Uterus (tissue), 4 donors: ENCODE results near the gene NEDD4L. TPM values are rescaled to one million over a fixed set of nuclear protein-coding genes. Genes with fewer than 3 reads are reported as not detected.

Experiments
- DNase-seq, 2 donors: peaks; one replicate each; pipeline ENCODE4 v3.0.0-alpha.2; 2019 to 2020
- H3K27ac ChIP-seq, 2 donors: fragments of 200-600 bp; sonication (generic); 1 replicate in 1 of 2; 2 replicates in 1 of 2; pipeline ENCODE4 v1.5.1; 2016 to 2018
- H3K27me3 ChIP-seq, 2 donors: fragments of 200-600 bp; sonication (generic); one replicate each; pipeline ENCODE4 v1.5.1; 2018 to 2019; ENCODE audit warnings: control low read depth in 1 of 2
- H3K36me3 ChIP-seq, 2 donors: fragments of 200-600 bp; sonication (generic); one replicate each; pipeline ENCODE4 v1.5.1; 2019; ENCODE audit warnings: control low read depth in 1 of 2
- H3K4me1 ChIP-seq, 2 donors: fragments of 200-600 bp; sonication (generic); one replicate each; pipeline ENCODE4 v1.5.1; 2018 to 2019; ENCODE audit warnings: control low read depth in 1 of 2
- H3K4me3 ChIP-seq, 2 donors: fragments of 200-600 bp; sonication (generic); 1 replicate in 1 of 2; 2 replicates in 1 of 2; pipeline ENCODE4 v1.5.1; 2018 to 2019; ENCODE audit warnings: mild to moderate bottlenecking in 1 of 2
- H3K9me3 ChIP-seq, 2 donors: fragments of 200-600 bp; sonication (generic); one replicate each; pipeline ENCODE4 v1.5.1; 2019; ENCODE audit warnings: control low read depth in 1 of 2
- CTCF ChIP-seq, 4 experiments: fragments of 200-600 bp in 2 of 4; fragments of 450-650 bp in 2 of 4; sonication (generic) in 2 of 4; IDR thresholded peaks; one replicate each; pipeline ENCODE4 v1.5.1; 2016 to 2019; ENCODE audit warnings: antibody characterized with exemption in 4 of 4, mild to moderate bottlenecking in 2 of 4, moderate library complexity in 1 of 4
- POLR2A ChIP-seq, 2 donors: fragments of 450-650 bp; IDR thresholded peaks; one replicate each; pipeline ENCODE4 v1.6.1; 2016; ENCODE audit warnings: antibody characterized with exemption in 2 of 2, mild to moderate bottlenecking in 1 of 2, moderate library complexity in 1 of 2
- intact Hi-C: fragments of 100-400 bp; cut with DNase I; formaldehyde crosslinking; loops from one replicate; pipeline ENCODE4 v1.15.1; 2023; ENCODE audit warnings: low total_unique reads
- total RNA-seq, 4 donors: library from RNA; depleted of rRNA in 3 of 4; stranded (reverse); fragments of >200 nt in 3 of 4; gene quantifications; one replicate each; pipeline versions ENCODE4 v1.1.0 to v1.2.4, GENCODE V29; 2014 to 2023
- donor health status: DM: yes; HTN: yes; CAD: no.

The NEDD4L gene
- total RNA-seq, 4 donors from 2014 or later: 6.2 to 45.9 (median 32.3) TPM

- DNase-seq: no peak
- no peak for TF ChIP-seq CTCF (IDR thresholded peaks at IDR 0.05)
- TF ChIP-seq POLR2A (IDR thresholded peaks at IDR 0.05): no peak
- Histone ChIP-seq H3K36me3 (no peaks in the 10 kb centered on the region), H3K4me1 (no peaks in the 10 kb centered on the region), H3K9me3 (no peaks in the 10 kb centered on the region), H3K27me3 (no peaks in the 10 kb centered on the region), H3K27ac (no peak overlapping the region), H3K4me3 (no peak overlapping the region)
- intact Hi-C loops: no loop called here
These were observed 147.6 kb downstream of the NEDD4L start for GRCh38 chr18:58191626-58192025.

DNA sequence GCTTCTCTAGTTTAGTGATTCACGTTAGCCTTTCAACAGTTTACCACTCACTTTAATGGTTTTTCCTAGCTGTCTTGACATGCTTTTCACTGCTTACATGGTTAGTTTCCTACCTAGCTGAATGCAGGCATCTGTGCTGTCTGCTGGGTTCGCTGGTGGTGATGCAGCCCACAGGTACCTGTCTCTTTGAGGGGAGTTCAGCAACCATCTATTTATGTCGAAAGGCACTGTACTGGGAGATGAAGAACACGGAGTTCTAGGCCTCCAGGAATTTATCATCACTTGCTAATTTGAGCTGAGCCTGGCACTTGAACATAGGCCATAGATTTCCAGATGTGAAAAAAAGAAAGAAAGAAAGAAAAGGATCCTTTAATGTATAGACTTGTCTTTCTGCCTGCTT, 148.5 kb downstream of the NEDD4L start:
- no peaks in the 10 kb centered on the region for H3K36me3 ChIP-seq
- intact Hi-C loops: no loop called here
- no peak for DNase-seq
- no peaks in the 10 kb centered on the region for H3K4me1 ChIP-seq
- TF ChIP-seq POLR2A (IDR thresholded peaks at IDR 0.05) (no peak), CTCF (IDR thresholded peaks at IDR 0.05) (no peak)
- H3K9me3 ChIP-seq: no peaks in the 10 kb centered on the region
- H3K27me3 ChIP-seq: no peaks in the 10 kb centered on the region
- H3K27ac ChIP-seq: no peak overlapping the region
- H3K4me3 ChIP-seq: no peak overlapping the region

GRCh38 chr18:58194028-58194427, 150.0 kb downstream of the NEDD4L start:
- Histone ChIP-seq H3K4me3 (no peak overlapping the region), H3K4me1 (no peaks in the 10 kb centered on the region), H3K27me3 (no peaks in the 10 kb centered on the region), H3K9me3 (no peaks in the 10 kb centered on the region), H3K36me3 (no peaks in the 10 kb centered on the region), H3K27ac (no peak overlapping the region)
- intact Hi-C loops: no loop called here
- peak in 1 of 2 donors; percentile 28 for DNase-seq
- TF ChIP-seq CTCF (IDR thresholded peaks at IDR 0.05): peak in 2 of 4 experiments; percentile 15 to 24
- TF ChIP-seq POLR2A (IDR thresholded peaks at IDR 0.05): no peak

- Histone ChIP-seq H3K27me3 (no peaks in the 10 kb centered on the region), H3K36me3 (no peaks in the 10 kb centered on the region), H3K4me3 (peak overlapping the region; percentile 32 to 39), H3K9me3 (no peaks in the 10 kb centered on the region), H3K27ac (peak overlapping the region; percentile 32 to 58), H3K4me1 (no peaks in the 10 kb centered on the region)
- peak; percentile 24 to 28 for DNase-seq
- TF ChIP-seq CTCF (IDR thresholded peaks at IDR 0.05): no peak
- TF ChIP-seq POLR2A (IDR thresholded peaks at IDR 0.05): no peak
- intact Hi-C loops: no loop called here
These were observed 151.3 kb downstream of the NEDD4L start for GRCh38 chr18:58195278-58195765.

DNA sequence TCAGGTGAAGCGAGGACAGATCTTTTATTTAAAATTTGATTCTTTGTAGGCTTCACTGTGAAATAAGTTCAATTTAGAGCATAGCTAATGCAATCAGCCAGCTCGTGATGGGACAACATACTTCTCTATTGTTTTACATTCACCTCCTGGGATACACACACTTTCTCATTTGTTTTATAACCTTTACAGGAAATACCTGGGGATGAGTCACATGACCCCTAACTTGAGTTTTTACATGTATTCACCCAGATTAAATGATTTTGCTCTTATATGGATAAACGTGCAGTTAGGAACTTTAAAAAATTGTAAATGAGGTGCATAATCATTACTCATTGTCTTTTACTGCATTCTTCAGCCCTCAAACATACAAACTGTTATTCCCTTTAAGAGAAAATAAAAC, 152.1 kb downstream of the NEDD4L start:
- intact Hi-C loops: no loop called here
- Histone ChIP-seq H3K27me3 (no peaks in the 10 kb centered on the region), H3K4me3 (peak overlapping the region; percentile 32 to 39), H3K27ac (peak overlapping the region; percentile 56 to 58), H3K4me1 (no peaks in the 10 kb centered on the region), H3K36me3 (no peaks in the 10 kb centered on the region), H3K9me3 (no peaks in the 10 kb centered on the region)
- TF ChIP-seq POLR2A (IDR thresholded peaks at IDR 0.05): no peak
- no peak for TF ChIP-seq CTCF (IDR thresholded peaks at IDR 0.05)
- DNase-seq: no peak
